ENCODE measurements around the gene MYEF2.

MYEF2 gene

DNA sequence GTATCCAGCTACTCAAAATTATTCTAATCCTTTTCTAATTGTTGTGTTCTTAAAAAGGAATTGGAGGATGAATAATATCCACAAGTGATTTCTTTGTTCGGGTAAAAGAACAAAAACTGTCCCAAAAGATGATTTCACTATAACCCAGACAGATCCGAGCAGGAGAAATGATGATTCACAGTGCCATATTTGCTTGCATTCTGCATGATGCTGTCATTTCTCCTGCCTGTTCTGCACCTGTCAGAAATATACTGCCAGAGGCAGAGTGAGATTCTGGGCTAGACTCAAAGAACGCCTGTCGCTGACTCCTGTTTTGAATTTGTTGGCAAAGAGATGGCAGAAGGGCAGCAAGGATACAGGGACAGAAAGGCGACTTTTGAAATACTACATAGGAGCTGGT is 92.0 kb downstream of the MYEF2 start:
- peak; percentile 8 for DNase-seq (ENCODE audit: low spot score)

DNA sequence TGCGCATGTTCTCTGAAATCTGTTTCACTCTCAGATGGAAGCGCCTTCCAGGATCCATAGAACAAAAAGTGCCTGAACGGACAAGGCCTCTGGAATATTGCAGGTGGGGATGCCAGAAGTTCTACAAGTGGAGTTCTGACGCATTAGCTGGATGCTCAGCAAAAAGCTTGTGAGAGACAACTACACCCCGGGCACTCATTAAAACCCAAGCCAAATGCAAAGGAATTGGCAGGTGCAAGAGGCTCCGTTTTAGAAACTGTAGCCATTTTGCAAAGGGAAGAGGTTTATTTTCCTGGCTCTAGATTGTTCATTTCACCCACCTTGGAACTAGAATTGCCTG is 92.5 kb downstream of the MYEF2 start:
- DNase-seq (ENCODE audit: low spot score) = no peak

GRCh38 chr15:48084759-48085590 is 93.1 kb downstream of the MYEF2 start:
- peak; percentile 34 for DNase-seq (ENCODE audit: low spot score)
